GM12878 (cell line): Measurements from ENCODE around the gene ITPR2. TPM values are rescaled to one million over a fixed set of nuclear protein-coding genes. Genes with fewer than 3 reads are reported as not detected.

Experiments used
- CHD4 ChIP-seq: fragments of 200-600 bp; sonication (generic); IDR thresholded peaks from 2 replicates; pipeline ENCODE4 v1.6.1; 2016; ENCODE audit warnings: mild to moderate bottlenecking
- DPF2 ChIP-seq: fragments of 450-650 bp; IDR thresholded peaks from 2 replicates; pipeline ENCODE4 v1.6.1; 2017; ENCODE audit warnings: mild to moderate bottlenecking
- ELK1 ChIP-seq: IDR thresholded peaks from 2 replicates; pipeline ENCODE4 v1.6.1; 2012; ENCODE audit warnings: low read depth, low read length, improper control_type of control experiment
- EZH2 ChIP-seq: IDR thresholded peaks from 2 replicates; pipeline ENCODE4 v1.6.1; 2012; ENCODE audit warnings: low read depth, mild to moderate bottlenecking, control low read depth, inconsistent platforms, low read length, borderline replicate concordance; ENCODE audit not compliant: control insufficient read depth
- GATAD2B ChIP-seq: fragments of 450-650 bp; conservative IDR thresholded peaks from 2 replicates; pipeline ENCODE4 v1.6.1; 2017; ENCODE audit warnings: low read depth, mild to moderate bottlenecking, moderate library complexity
- LARP7 ChIP-seq: fragments of 450-650 bp; IDR thresholded peaks from 2 replicates; pipeline ENCODE4 v1.6.1; 2017; ENCODE audit warnings: mild to moderate bottlenecking
- MTA2 ChIP-seq: fragments of 450-650 bp; IDR thresholded peaks from 2 replicates; pipeline ENCODE4 v1.6.1; 2016; ENCODE audit warnings: low read depth, mild to moderate bottlenecking, moderate library complexity
- NBN ChIP-seq: fragments of 450-650 bp; IDR thresholded peaks from 2 replicates; pipeline ENCODE4 v1.6.1; 2016
- NFYB ChIP-seq: IDR thresholded peaks from 2 replicates; pipeline ENCODE4 v1.6.1; 2011; ENCODE audit warnings: low read depth, mild to moderate bottlenecking, low read length, improper control_type of control experiment, moderate library complexity; ENCODE audit not compliant: insufficient read depth
- NR2C1 ChIP-seq: fragments of 450-650 bp; IDR thresholded peaks from 2 replicates; pipeline ENCODE4 v1.6.1; 2017; ENCODE audit warnings: antibody characterized with exemption, mild to moderate bottlenecking, moderate library complexity
- RELA ChIP-seq: fragments of 450-650 bp; IDR thresholded peaks from 2 replicates; pipeline ENCODE4 v1.8.0; 2014; ENCODE audit warnings: borderline replicate concordance; ENCODE audit not compliant: partially characterized antibody
- SIN3A ChIP-seq: IDR thresholded peaks from 2 replicates; pipeline ENCODE4 v1.6.1; 2012; ENCODE audit warnings: low read depth, low read length, improper control_type of control experiment
- SMC3 ChIP-seq: IDR thresholded peaks from 2 replicates; pipeline ENCODE4 v1.6.1; 2011; ENCODE audit warnings: low read length, improper control_type of control experiment, borderline replicate concordance
- SREBF2 ChIP-seq: IDR thresholded peaks from 2 replicates; pipeline ENCODE4 v1.6.1; 2012; ENCODE audit warnings: mild to moderate bottlenecking, low read length
- TBL1XR1 ChIP-seq: IDR thresholded peaks from 2 replicates; pipeline ENCODE4 v1.6.1; 2012; ENCODE audit warnings: low read depth, low read length, improper control_type of control experiment
- TCF12 ChIP-seq: IDR thresholded peaks from 2 replicates; pipeline ENCODE4 v1.6.1; 2011; ENCODE audit warnings: low read depth, mild to moderate bottlenecking, low read length
- USF2 ChIP-seq: IDR thresholded peaks from 2 replicates; pipeline ENCODE4 v1.6.1; 2011; ENCODE audit warnings: low read depth, low read length, improper control_type of control experiment, borderline replicate concordance
- WRNIP1 ChIP-seq: IDR thresholded peaks from 2 replicates; pipeline ENCODE4 v1.6.1; 2011; ENCODE audit warnings: low read depth, low read length, improper control_type of control experiment, borderline replicate concordance
- YBX1 ChIP-seq: fragments of 450-650 bp; IDR thresholded peaks from 2 replicates; pipeline ENCODE4 v1.6.1; 2016; ENCODE audit warnings: antibody characterized with exemption
- ZBTB40 ChIP-seq: fragments of 450-650 bp; IDR thresholded peaks from 2 replicates; pipeline ENCODE4 v1.6.1; 2016; ENCODE audit warnings: mild to moderate bottlenecking, moderate library complexity, borderline replicate concordance
- ZNF217 ChIP-seq: fragments of 450-650 bp; IDR thresholded peaks from 2 replicates; pipeline ENCODE4 v1.6.1; 2017; ENCODE audit warnings: antibody characterized with exemption, mild to moderate bottlenecking
- polyA plus RNA-seq, 11 experiments: library from polyadenylated mRNA; depleted of rRNA in 4 of 11; unstranded in 6 of 11; stranded (reverse) in 5 of 11; fragments of >200 nt; fragmentation: Nextera tagmentation in 4 of 11; fragmentation: Illumina TruSeq in 1 of 11; extraction: Ambion mirVana in 4 of 11; extraction: Trizol in 1 of 11; gene quantifications; 1 replicate in 1 of 11; 2 replicates in 10 of 11; pipeline versions ENCODE4 v1.2.1 to v1.2.3, GENCODE V29; 2011 to 2016; ENCODE audit warnings: inconsistent platforms in 2 of 11, missing spikeins in 2 of 11, low read depth in 1 of 11
- total RNA-seq, 4 experiments: library from RNA; depleted of rRNA in 3 of 4; stranded (reverse); fragments of >200 nt in 3 of 4; fragmentation: Illumina TruSeq in 1 of 4; extraction: Trizol in 1 of 4; gene quantifications; 2 replicates each; pipeline versions ENCODE4 v1.2.1 to v1.2.3, GENCODE V29; 2013 to 2021
- TF ChIP-seq, protein P1 (sequence below): fragments of 450-650 bp; IDR thresholded peaks from 2 replicates; pipeline ENCODE4 v1.6.1; 2016; ENCODE audit warnings: mild to moderate bottlenecking
- TF ChIP-seq, protein P2 (sequence below): fragments of 450-650 bp; IDR thresholded peaks from 2 replicates; pipeline ENCODE4 v1.6.1; 2016; ENCODE audit warnings: mild to moderate bottlenecking

The ITPR2 gene
- total and polyA plus RNA-seq, 10 of the 15 experiments (the other 5 are each of a cell fraction or from before 2014, with no cell fraction given) = 7.5 to 76.2 (median 47.1) TPM

DNA sequence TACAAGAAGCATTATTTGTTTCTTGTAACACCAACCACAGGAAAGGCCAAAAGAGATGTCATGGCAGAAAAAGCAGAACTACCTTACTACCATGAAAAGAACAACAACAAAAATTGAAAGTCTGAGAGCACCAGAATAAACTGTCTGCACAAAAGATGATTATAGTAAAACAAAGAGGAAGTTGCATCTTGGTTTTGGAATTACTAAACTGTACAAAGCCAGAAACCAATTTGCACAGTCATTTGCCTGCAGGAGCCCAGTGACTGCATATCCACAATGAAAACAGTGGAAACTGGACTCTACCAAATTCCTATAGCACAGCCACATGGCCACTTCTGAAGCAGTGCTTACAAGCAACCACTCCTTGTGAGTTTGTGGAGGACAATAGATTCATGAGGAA, 361.4 kb downstream of the ITPR2 start (continued):
- TF ChIP-seq ZBTB40 (no peak), NBN (peak; percentile 93), CHD4 (no peak), SMC3 (no peak; the same call in 1 of the 2 replicates), ELK1 (no peak), MTA2 (peak; percentile 91), SREBF2 (no peak), USF2 (no peak), TBL1XR1 (peak; percentile 92), DPF2 (peak; percentile 81), GATAD2B (peak; percentile 67; the same call in 1 of the 2 replicates), EZH2 (no peak), SIN3A (no peak), WRNIP1 (no peak), LARP7 (no peak), ZNF217 (peak; percentile 99), NFYB (no peak), NR2C1 (no peak), RELA (peak; percentile 44), YBX1 (no peak), TCF12 (no peak)
- TF ChIP-seq, protein P1, sequence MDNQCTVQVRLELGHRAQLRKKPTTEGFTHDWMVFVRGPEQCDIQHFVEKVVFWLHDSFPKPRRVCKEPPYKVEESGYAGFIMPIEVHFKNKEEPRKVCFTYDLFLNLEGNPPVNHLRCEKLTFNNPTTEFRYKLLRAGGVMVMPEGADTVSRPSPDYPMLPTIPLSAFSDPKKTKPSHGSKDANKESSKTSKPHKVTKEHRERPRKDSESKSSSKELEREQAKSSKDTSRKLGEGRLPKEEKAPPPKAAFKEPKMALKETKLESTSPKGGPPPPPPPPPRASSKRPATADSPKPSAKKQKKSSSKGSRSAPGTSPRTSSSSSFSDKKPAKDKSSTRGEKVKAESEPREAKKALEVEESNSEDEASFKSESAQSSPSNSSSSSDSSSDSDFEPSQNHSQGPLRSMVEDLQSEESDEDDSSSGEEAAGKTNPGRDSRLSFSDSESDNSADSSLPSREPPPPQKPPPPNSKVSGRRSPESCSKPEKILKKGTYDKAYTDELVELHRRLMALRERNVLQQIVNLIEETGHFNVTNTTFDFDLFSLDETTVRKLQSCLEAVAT = peak; percentile 36; the same call in 1 of the 2 replicates
- TF ChIP-seq, protein P2, sequence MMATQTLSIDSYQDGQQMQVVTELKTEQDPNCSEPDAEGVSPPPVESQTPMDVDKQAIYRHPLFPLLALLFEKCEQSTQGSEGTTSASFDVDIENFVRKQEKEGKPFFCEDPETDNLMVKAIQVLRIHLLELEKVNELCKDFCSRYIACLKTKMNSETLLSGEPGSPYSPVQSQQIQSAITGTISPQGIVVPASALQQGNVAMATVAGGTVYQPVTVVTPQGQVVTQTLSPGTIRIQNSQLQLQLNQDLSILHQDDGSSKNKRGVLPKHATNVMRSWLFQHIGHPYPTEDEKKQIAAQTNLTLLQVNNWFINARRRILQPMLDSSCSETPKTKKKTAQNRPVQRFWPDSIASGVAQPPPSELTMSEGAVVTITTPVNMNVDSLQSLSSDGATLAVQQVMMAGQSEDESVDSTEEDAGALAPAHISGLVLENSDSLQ = peak; percentile 58; the same call in 1 of the 2 replicates
